Measurements from ENCODE around the gene FAM53A. TPM values are rescaled to one million over a fixed set of nuclear protein-coding genes. Genes with fewer than 3 reads are reported as not detected.

Gene FAM53A
- total and polyA plus RNA-seq, 2 of the 4 experiments (the other 2 are of a cell fraction) = 2.0 to 3.1 TPM

DNA sequence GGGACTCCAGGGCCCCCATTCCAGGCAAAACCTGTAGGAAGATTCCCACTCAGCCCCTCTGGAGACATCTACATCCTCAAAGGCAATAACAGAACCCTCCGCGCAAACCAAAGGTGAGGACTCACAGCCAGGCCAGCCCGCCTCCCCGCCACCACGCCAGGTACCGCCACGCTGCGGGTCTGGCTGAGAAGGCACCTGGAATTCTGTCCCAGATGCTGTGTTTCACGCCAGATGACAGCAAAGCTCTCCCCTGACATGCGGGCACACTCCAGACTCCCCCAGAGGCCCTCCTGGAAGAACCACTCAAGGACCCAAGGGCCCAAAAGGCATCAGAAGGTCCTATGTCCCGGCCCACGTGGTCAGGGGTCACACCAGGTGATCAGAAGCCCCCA is 59.6 kb downstream of the FAM53A start:
- Histone ChIP-seq H2BK120ac (ENCODE audit: low read depth, low read length) (no peak overlapping the region), H2AFZ (replicated peaks; ENCODE audit: low read length, poor library complexity) (no peak overlapping the region), H4K91ac (ENCODE audit: insufficient read depth, low read depth, low read length) (no peak overlapping the region), H3K27ac (ENCODE audit: insufficient read depth, low read length) (no peak overlapping the region), H3K27me3 (ENCODE audit: control insufficient read depth, insufficient read depth, low read length) (no peaks in the 10 kb centered on the region), H3K4me2 (ENCODE audit: low read depth, low read length) (no peak overlapping the region), H3K9ac (ENCODE audit: low read depth, low read length) (no peak overlapping the region), H3K79me1 (ENCODE audit: low read depth in 1 of 2, low read length in 2 of 2) (no peaks in the 10 kb centered on the region), H3K18ac (ENCODE audit: low read depth, low read length) (no peak overlapping the region), H3K36me3 (ENCODE audit: control insufficient read depth, insufficient read depth, low read length) (no peaks in the 10 kb centered on the region), H3K4me3 (ENCODE audit: insufficient read depth, low read depth, low read length) (no peak overlapping the region), H4K5ac (ENCODE audit: low read depth, low read length) (no peak overlapping the region), H3K56ac (ENCODE audit: extremely low read depth, insufficient read depth, low read length) (no peak overlapping the region), H4K8ac (ENCODE audit: low read depth in 2 of 2, low read length in 2 of 2) (no peak overlapping the region), H3K14ac (replicated peaks; ENCODE audit: low read depth, low read length) (no peak overlapping the region), H3K9me3 (ENCODE audit: control insufficient read depth, insufficient read depth, low read length) (peaks cover 2% of the 10 kb centered on the region; the same call in 1 of the 2 replicates), H3K23ac (ENCODE audit: low read depth, low read length) (no peak overlapping the region), H3K4me1 (ENCODE audit: control insufficient read depth, insufficient read depth, low read length) (no peaks in the 10 kb centered on the region), H2AK9ac (replicated peaks; ENCODE audit: low read depth, low read length, poor library complexity) (no peak overlapping the region), H2BK15ac (ENCODE audit: low read depth, low read length) (no peak overlapping the region), H3K9me1 (ENCODE audit: insufficient read depth, low read length) (no peaks in the 10 kb centered on the region), H4K20me1 (ENCODE audit: insufficient read depth, low read length) (no peaks in the 10 kb centered on the region; the same call in 1 of the 2 replicates), H3K4ac (ENCODE audit: low read depth, low read length) (no peak overlapping the region), H2AK5ac (ENCODE audit: low read depth, low read length) (no peak overlapping the region), H2BK5ac (ENCODE audit: low read depth, low read length, poor library complexity, severe bottlenecking) (no peak overlapping the region), H2BK20ac (ENCODE audit: low read depth, low read length) (no peak overlapping the region)
- POLR2A ChIA-PET (ENCODE audit: unreplicated experiment) = no interaction called here
- CTCF ChIA-PET = no interaction called here
- WGBS, 2 experiments (ENCODE audit: extremely low coverage in 2 of 2, insufficient read length in 1 of 2) = 96% methylated on average over 9 of the region's 12 CpGs; no CpG with 5 or more reads in 1 of the 2 experiments
- intact Hi-C loops (cut with micrococcal nuclease) = no loop called here
- TF ChIP-seq SMC3 (IDR thresholded peaks at IDR 0.05; ENCODE audit: low read depth, low read length) = no peak
- TF ChIP-seq NFE2L2 (IDR thresholded peaks at IDR 0.05; ENCODE audit: low read depth, low read length) = no peak
- no peak for TF ChIP-seq BHLHE40 (IDR thresholded peaks at IDR 0.05; ENCODE audit: low read depth, low read length)
- TF ChIP-seq RCOR1 (IDR thresholded peaks at IDR 0.05; ENCODE audit: insufficient replicate concordance, low read length) = no peak
- TF ChIP-seq CEBPB (IDR thresholded peaks at IDR 0.05; ENCODE audit: low read depth, low read length) = no peak
- TF ChIP-seq, protein P1, sequence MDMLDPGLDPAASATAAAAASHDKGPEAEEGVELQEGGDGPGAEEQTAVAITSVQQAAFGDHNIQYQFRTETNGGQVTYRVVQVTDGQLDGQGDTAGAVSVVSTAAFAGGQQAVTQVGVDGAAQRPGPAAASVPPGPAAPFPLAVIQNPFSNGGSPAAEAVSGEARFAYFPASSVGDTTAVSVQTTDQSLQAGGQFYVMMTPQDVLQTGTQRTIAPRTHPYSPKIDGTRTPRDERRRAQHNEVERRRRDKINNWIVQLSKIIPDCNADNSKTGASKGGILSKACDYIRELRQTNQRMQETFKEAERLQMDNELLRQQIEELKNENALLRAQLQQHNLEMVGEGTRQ (IDR thresholded peaks at IDR 0.05; ENCODE audit: low read depth, low read length) = no peak
- TF ChIP-seq MAZ (IDR thresholded peaks at IDR 0.05; ENCODE audit: borderline replicate concordance, low read depth, low read length) = no peak
- TF ChIP-seq MXI1 (IDR thresholded peaks at IDR 0.05; ENCODE audit: borderline replicate concordance, low read depth, low read length) = no peak
- TF ChIP-seq MAFK (IDR thresholded peaks at IDR 0.05; ENCODE audit: low read depth, low read length) = no peak
- TF ChIP-seq ELK1 (IDR thresholded peaks at IDR 0.05; ENCODE audit: borderline replicate concordance, low read depth, low read length) = no peak
- no peak for TF ChIP-seq RFX5 (IDR thresholded peaks at IDR 0.05; ENCODE audit: low read depth, low read length)
- TF ChIP-seq CHD1 (IDR thresholded peaks at IDR 0.05; ENCODE audit: low read depth, low read length) = no peak
- no peak for TF ChIP-seq FOS (IDR thresholded peaks at IDR 0.05; ENCODE audit: low read depth, low read length)
- TF ChIP-seq RAD21 (IDR thresholded peaks at IDR 0.05; ENCODE audit: low read length) = no peak
- no peak for TF ChIP-seq POLR2A (IDR thresholded peaks at IDR 0.05; ENCODE audit: low read depth, low read length)
- TF ChIP-seq CTCF (conservative IDR thresholded peaks at IDR 0.05; ENCODE audit: low read depth, low read length) = no peak
- dilution Hi-C loops (cut with HindIII; ENCODE audit: low sequenced_read_pairs, unreplicated experiment) = no loop called here
- DNase-seq (no peak), ATAC-seq (ENCODE audit: low read depth) (no peak)
- in situ Hi-C loops (cut with MboI; ENCODE audit: low sequenced_read_pairs) = no loop called here
- BruUV-seq (replicated peaks) = no TSS peak
